Peyer's patch (tissue), 4 donors: ENCODE data around the gene TRMT112. TPM values are rescaled to one million over a fixed set of nuclear protein-coding genes. Genes with fewer than 3 reads are reported as not detected.

Experiments
- DNase-seq, 3 donors: peaks; one replicate each; pipeline ENCODE4 v3.0.0-alpha.2; 2017 to 2019
- H3K27ac ChIP-seq, 4 donors: fragments of 200-600 bp; sonication (generic); one replicate each; pipeline ENCODE4 v1.5.1; 2016 to 2019
- H3K27me3 ChIP-seq, 2 donors: fragments of 200-600 bp; sonication (generic); one replicate each; pipeline ENCODE4 v1.5.1; 2019
- H3K36me3 ChIP-seq, 3 donors: fragments of 200-600 bp; sonication (generic); one replicate each; pipeline ENCODE4 v1.5.1; 2016 to 2019
- H3K4me1 ChIP-seq, 4 donors: fragments of 200-600 bp; sonication (generic); one replicate each; pipeline ENCODE4 v1.5.1; 2016 to 2019
- H3K4me3 ChIP-seq, 4 donors: fragments of 200-600 bp; sonication (generic); 1 replicate in 3 of 4; 2 replicates in 1 of 4; pipeline ENCODE4 v1.5.1; 2016 to 2019; ENCODE audit warnings: mild to moderate bottlenecking in 1 of 4
- H3K9me3 ChIP-seq, 4 donors: fragments of 200-600 bp; sonication (generic); one replicate each; pipeline ENCODE4 v1.5.1; 2016 to 2019; ENCODE audit warnings: mild to moderate bottlenecking in 1 of 4
- POLR2A ChIP-seq, 2 donors: fragments of 450-650 bp; IDR thresholded peaks; one replicate each; pipeline ENCODE4 v1.5.1; 2017; ENCODE audit warnings: antibody characterized with exemption in 2 of 2, mild to moderate bottlenecking in 2 of 2, moderate library complexity in 2 of 2
- total RNA-seq, 4 donors: library from RNA; depleted of rRNA; stranded (reverse); fragments of >200 nt; gene quantifications; one replicate each; pipeline ENCODE4 v1.1.0, GENCODE V29; 2016
- TF ChIP-seq, protein P1 (sequence below), 6 experiments: fragments of 450-650 bp in 4 of 6; fragments of 200-600 bp in 2 of 6; sonication (generic) in 1 of 6; IDR thresholded peaks; one replicate each; pipeline ENCODE4 v1.5.1; 2017 to 2019; ENCODE audit warnings: antibody characterized with exemption in 6 of 6, mild to moderate bottlenecking in 3 of 6, moderate library complexity in 1 of 6

TRMT112 gene
- total RNA-seq, 4 donors from 2014 or later: 55.3 to 163 (median 63.1) TPM

DNA sequence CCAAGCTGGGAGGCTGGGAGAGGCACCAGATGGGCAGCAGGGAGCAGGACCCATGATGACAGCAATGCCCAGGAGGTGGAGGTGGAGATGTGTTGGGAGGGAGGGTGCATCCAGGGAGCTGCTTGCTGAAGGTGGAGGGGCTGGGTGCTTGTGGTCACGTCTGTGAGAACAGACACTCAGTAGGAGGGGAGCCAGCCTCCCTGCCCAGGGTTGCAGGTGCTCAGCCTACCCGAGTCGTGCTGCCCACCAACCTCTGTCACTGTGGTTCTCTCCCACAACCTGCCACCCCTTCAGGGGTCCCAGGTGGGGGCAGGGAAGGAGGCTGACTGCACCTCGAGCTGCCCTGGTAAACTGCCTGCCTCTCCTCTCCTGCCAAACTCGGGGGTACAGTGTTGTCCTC lies 6.0 kb upstream of the TRMT112 start:
- DNase-seq: no peak
- peaks cover 0 to 8% (median 0%) of the 10 kb centered on the region in 3 donors for H3K36me3 ChIP-seq
- peak overlapping the region in 1 of 4 donors; percentile 9 for H3K27ac ChIP-seq
- H3K4me1 ChIP-seq: peaks cover 0 to 36% (median 4%) of the 10 kb centered on the region in 4 donors
- TF ChIP-seq, protein P1, sequence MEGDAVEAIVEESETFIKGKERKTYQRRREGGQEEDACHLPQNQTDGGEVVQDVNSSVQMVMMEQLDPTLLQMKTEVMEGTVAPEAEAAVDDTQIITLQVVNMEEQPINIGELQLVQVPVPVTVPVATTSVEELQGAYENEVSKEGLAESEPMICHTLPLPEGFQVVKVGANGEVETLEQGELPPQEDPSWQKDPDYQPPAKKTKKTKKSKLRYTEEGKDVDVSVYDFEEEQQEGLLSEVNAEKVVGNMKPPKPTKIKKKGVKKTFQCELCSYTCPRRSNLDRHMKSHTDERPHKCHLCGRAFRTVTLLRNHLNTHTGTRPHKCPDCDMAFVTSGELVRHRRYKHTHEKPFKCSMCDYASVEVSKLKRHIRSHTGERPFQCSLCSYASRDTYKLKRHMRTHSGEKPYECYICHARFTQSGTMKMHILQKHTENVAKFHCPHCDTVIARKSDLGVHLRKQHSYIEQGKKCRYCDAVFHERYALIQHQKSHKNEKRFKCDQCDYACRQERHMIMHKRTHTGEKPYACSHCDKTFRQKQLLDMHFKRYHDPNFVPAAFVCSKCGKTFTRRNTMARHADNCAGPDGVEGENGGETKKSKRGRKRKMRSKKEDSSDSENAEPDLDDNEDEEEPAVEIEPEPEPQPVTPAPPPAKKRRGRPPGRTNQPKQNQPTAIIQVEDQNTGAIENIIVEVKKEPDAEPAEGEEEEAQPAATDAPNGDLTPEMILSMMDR (IDR thresholded peaks at IDR 0.05): no peak
- TF ChIP-seq POLR2A (IDR thresholded peaks at IDR 0.05): no peak
- H3K9me3 ChIP-seq: no peaks in the 10 kb centered on the region
- H3K4me3 ChIP-seq: no peak overlapping the region
- H3K27me3 ChIP-seq: no peaks in the 10 kb centered on the region

DNA sequence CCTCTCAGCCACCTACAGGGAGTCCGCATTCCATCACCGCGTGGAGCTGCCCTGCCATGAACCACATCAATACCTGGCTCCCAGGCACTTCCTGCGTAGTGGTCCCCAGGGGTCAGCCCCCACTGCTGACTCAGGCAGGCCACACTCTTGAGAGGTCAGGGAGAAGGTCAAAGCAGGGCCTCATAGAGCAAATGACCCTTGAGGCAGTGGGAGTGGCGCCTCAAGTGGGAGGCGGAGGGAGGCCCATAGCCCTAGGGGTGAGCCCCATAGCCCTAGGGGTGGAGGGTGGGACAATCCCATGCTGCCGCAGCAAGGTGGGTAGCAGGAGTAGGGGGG lies 5.5 kb upstream of the TRMT112 start:
- no peaks in the 10 kb centered on the region for H3K27me3 ChIP-seq
- no peak for TF ChIP-seq POLR2A (IDR thresholded peaks at IDR 0.05)
- TF ChIP-seq, protein P1 (IDR thresholded peaks at IDR 0.05): no peak
- no peak overlapping the region for H3K4me3 ChIP-seq
- H3K4me1 ChIP-seq: peaks cover 0 to 36% (median 4%) of the 10 kb centered on the region in 4 donors
- peaks cover 0 to 8% (median 0%) of the 10 kb centered on the region in 3 donors for H3K36me3 ChIP-seq
- peak overlapping the region in 1 of 4 donors; percentile 75 for H3K27ac ChIP-seq
- DNase-seq: no peak
- no peaks in the 10 kb centered on the region for H3K9me3 ChIP-seq

DNA sequence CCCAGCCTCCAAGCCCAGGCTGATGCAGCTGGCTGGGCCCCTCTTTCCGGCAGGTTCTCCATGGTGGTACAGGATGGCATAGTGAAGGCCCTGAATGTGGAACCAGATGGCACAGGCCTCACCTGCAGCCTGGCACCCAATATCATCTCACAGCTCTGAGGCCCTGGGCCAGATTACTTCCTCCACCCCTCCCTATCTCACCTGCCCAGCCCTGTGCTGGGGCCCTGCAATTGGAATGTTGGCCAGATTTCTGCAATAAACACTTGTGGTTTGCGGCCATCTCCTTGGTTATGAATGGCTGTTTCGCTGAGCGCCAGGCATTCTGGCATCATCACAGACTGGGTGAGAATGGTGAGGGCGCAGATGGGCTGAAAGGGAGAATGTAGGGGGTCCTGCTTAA lies 4.2 kb upstream of the TRMT112 start:
- Histone ChIP-seq H3K9me3 (no peaks in the 10 kb centered on the region), H3K27ac (peak overlapping the region in 3 of 4 donors; percentile 55 to 96 (median 75)), H3K4me3 (no peak overlapping the region), H3K27me3 (no peaks in the 10 kb centered on the region), H3K36me3 (peaks cover 0 to 8% (median 0%) of the 10 kb centered on the region in 3 donors), H3K4me1 (peaks cover 0 to 42% (median 4%) of the 10 kb centered on the region in 4 donors)
- DNase-seq: peak in 2 of 3 donors; percentile 74 to 75
- TF ChIP-seq, protein P1 (IDR thresholded peaks at IDR 0.05): no peak
- TF ChIP-seq POLR2A (IDR thresholded peaks at IDR 0.05): peak; percentile 52 to 69

DNA sequence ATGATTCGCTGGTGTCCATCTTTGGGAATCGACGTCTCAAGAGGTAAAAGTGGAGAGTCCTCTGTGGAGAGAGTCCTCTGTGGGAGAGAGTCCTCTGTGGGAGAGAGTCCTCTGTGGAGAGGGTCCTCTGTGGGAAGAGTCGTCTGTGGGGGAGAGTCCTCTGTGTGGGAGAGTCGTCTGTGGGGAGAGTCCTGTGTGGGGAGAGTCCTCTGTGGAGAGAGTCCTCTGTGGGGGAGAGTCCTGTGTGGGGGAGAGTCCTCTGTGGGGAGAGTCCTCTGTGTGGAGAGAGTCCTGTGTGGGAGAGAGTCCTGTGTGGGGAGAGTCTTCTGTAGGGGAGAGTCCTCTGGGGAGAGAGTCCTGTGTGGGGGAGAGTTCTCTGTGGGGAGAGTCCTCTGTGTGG lies 3.7 kb upstream of the TRMT112 start:
- Histone ChIP-seq H3K4me1 (peaks cover 0 to 47% (median 4%) of the 10 kb centered on the region in 4 donors), H3K4me3 (no peak overlapping the region)
- no peak for DNase-seq

DNA sequence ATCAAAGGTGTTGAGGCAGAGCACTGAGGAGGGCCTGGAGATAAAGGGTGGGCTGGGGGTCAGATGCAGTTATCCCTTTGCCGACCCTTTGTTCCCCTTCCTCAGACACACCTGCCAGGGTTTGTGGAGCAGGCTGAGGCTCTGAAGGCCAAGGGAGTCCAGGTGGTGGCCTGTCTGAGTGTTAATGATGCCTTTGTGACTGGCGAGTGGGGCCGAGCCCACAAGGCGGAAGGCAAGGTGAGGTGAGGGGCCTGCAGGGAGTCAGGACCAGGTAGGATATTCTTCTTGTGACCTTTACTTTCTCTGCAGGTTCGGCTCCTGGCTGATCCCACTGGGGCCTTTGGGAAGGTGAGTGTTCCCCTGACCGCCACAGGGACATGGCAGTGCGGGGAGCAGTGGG lies 3.2 kb upstream of the TRMT112 start:
- H3K9me3 ChIP-seq: no peaks in the 10 kb centered on the region
- H3K27me3 ChIP-seq: no peaks in the 10 kb centered on the region
- H3K36me3 ChIP-seq: peaks cover 0 to 17% (median 0%) of the 10 kb centered on the region in 3 donors
- TF ChIP-seq POLR2A (IDR thresholded peaks at IDR 0.05): no peak
- TF ChIP-seq, protein P1 (IDR thresholded peaks at IDR 0.05): no peak
- no peak overlapping the region for H3K4me3 ChIP-seq
- H3K4me1 ChIP-seq: peaks cover 0 to 50% (median 4%) of the 10 kb centered on the region in 4 donors
- peak overlapping the region in 3 of 4 donors; percentile 55 to 96 (median 75) for H3K27ac ChIP-seq
- DNase-seq: peak in 1 of 3 donors; percentile 45

More for the DNA sequence above, 3.7 kb upstream of the TRMT112 start:
- Histone ChIP-seq H3K27ac (peak overlapping the region in 3 of 4 donors; percentile 55 to 96 (median 75)), H3K36me3 (peaks cover 0 to 12% (median 0%) of the 10 kb centered on the region in 3 donors), H3K27me3 (no peaks in the 10 kb centered on the region), H3K9me3 (no peaks in the 10 kb centered on the region)
- TF ChIP-seq POLR2A (IDR thresholded peaks at IDR 0.05): no peak
- TF ChIP-seq, protein P1 (IDR thresholded peaks at IDR 0.05): no peak
